NCI-H526 treated with DMSO at 0.1 percent for 48 hours (cell line): ENCODE results near the gene STAMBPL1.
A peak's percentile ranks its signal among the peaks of the same experiment; 100 is the strongest.
"Not testable (repeated sequence)": the region's sequence is repeated elsewhere in the genome, so short reads cannot be mapped to it uniquely, and the experiment has no call there.

Experiments
- DNase-seq: peaks from one replicate; lab custom pipeline; 2025; lab: John Stamatoyannopoulos, UW

Gene STAMBPL1

DNA sequence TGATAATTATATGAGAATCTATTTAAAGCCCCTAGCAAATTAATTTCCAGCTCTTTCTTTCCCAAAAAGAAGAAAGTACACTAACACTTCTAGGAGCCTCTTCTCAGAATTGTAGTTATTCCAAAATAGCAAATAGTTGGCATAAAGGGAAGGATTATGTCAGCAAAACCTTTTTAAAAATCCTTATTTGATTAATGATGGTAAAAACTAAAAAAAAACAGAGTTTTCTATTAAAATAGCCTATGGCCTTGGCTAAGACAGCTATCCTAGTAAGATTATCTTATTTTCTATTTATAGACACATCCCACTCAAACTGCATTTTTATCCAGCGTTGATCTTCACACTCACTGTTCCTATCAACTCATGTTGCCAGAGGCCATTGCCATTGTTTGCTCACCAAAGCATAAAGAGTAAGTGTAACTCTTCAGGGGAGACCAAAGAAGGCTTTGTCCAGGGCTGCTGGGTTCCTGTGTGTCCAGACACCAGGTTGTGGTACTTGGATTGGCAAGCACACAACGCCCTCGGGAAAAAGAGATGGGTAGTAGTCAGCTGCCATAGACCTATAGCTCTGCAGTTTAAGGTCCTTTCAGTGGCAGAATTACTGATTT lies 41.0 kb downstream of the STAMBPL1 start:
- DNase-seq, result no peak

GRCh38 chr10:88922041-88922440 lies 42.0 kb downstream of the STAMBPL1 start:
- DNase-seq, result no peak

DNA sequence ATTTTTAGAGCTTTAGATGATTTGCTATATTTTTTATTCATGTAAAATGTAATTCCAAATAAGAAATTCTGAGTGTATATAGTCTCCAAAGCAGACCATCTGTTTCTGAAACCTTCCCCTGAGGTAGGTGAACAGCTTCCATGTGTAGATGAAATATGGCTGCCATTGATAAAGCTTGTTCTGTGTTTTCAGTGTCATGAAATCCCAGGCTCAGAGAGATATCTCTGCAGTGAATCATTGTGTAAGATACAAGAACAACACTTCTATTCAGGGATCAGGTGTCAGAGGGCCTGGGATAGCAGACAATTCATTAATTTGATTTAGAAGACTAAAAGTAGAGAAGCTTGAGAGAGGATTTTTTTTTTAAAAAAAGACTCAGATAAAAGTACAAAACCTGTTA lies 43.5 kb downstream of the STAMBPL1 start:
- no peak for DNase-seq

DNA sequence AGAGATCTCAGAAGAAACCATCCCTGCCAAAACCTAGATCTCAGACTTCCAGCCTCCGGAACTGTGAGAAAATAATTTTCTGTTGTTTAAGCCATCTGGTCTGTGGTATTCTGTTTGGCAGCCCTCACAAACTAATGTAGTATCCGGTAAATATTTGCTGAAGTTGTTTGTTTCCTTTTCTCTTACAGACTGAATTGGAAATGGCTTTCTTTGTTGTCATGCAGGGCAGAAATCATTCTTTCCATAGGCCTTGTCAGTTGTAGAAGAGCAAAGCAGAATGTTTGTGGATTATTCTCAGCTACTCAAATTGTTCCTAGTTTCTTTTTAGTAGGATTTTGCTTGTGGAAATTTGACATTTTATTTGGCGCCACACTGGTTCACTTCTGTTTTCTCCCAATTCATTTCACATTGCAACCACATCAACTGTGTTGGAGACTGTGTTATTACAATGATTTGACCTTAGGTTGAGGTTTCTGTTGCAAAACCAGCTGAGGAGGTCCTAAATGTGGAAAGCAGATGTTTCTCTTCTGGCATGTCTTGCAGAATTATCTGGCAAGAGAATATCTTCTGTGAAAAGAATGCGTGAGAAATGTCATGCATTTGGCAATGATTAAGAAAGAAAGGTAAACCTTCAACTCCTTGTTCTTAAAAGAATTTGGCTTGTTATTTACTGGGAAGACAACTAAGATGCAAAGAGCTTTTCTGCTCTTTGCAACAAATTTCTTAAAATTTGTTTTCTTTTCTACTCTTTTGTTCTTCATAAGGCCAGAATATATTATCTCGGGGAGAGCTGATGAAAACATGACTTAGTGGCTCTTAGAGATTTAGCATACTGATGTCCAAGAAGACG lies 46.7 kb downstream of the STAMBPL1 start:
- no peak for DNase-seq

GRCh38 chr10:88927416-88927690 lies 47.3 kb downstream of the STAMBPL1 start:
- DNase-seq, result no peak

GRCh38 chr10:88928254-88928653 lies 48.2 kb downstream of the STAMBPL1 start:
- no peak for DNase-seq

GRCh38 chr10:88931548-88931947 lies 51.5 kb downstream of the STAMBPL1 start:
- no peak for DNase-seq

- DNase-seq, result not testable (repeated sequence)
Observed at GRCh38 chr10:88932029-88932428, 52.0 kb downstream of the STAMBPL1 start.

GRCh38 chr10:88932539-88933256 lies 52.7 kb downstream of the STAMBPL1 start:
- DNase-seq, result peak; percentile 60

DNA sequence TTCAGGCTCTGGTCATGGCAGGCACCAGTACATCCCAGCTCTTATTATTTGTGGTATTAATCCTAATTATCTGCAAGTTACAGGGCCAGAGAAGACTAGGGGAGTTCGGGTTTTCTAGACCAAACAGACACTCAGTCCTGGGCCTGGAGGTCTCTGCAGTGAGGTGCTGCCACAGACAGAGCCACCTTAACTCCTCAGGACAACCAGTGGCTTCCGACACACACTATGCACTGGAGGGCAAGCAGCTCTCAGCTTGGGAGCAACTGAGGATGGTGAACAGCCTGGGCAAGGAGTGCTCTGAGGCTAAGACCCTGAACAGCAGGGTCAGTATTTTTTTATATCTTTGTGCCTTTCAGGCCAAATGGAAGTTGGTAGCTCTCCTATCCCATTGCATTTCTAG lies 53.5 kb downstream of the STAMBPL1 start:
- no peak for DNase-seq

DNA sequence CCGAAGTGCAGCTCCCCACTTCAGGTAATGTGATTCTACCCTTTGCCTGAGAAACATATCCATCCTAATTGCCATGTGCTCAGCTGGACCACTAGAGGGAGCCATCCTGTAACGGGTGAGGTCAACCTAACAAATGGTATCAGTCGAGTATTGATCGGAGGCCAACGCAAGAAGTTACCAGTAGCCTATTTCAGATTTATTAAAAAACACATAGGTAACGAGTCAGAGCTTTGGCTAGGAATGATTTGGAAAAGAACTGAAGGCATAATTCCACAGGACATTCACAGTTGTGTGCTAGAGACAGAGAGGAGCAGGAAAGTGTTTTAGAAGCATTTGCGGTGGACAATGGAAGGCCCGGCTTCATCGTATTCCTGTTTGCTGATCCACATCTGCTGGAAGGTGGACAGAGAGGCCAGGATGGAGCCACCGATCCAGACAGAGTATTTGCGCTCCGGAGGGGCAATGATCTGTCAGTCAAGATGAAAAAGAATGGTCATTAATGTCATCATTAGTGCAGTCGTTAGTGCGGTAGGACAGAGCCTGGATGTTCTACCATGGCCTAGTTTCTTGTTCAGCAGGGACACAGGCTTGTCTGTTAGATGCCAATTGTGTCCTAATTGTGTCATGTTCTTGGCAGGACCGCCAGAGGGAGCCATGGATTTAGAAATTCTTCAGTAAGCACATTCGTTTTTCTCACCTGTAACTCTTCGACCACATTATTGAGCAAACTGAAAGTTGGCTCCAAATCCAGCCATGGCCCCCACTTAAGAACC lies 55.0 kb downstream of the STAMBPL1 start:
- DNase-seq, result peak; percentile 48

GRCh38 chr10:88936656-88937055 lies 56.6 kb downstream of the STAMBPL1 start:
- no peak for DNase-seq

DNA sequence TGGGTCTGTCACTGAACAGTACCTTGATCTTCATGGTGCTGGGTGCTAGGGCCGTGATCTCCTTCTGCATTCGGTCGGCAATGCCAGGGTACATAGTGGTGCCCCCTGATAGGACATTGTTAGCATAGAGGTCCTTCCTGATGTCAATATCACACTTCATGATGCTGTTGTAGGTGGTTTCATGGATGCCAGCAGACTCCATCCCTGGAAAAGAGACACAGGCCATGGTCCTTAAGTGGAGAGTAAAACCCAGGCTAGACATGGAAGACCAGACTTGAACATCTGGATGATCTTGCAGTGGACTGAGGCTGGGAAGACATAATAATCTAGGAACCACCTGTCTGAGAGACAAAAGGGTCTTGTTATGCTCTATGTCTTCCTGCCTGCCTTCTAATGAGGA lies 58.0 kb downstream of the STAMBPL1 start:
- no peak for DNase-seq

DNA sequence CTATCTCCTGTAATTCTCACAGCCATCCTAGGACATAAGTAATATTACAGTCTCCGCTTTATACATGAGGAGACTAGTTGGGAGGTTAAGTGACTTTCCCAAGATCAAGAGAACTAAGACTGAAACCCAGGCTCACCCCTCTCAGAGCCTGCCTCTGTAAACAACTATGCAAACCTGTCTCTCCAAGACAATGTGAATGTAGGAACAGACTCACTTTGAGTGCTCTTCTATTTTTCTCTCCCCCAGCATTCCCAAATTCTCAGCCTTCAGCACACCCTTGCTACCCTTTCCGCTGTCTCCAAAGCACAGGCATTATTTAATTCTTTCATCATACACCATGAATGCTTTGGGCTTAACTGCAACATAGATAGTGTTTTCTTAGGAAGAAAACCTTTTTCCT lies 58.9 kb downstream of the STAMBPL1 start:
- no peak for DNase-seq

- no peak for DNase-seq
Observed at GRCh38 chr10:88941026-88941425, 61.0 kb downstream of the STAMBPL1 start.

GRCh38 chr10:88943778-88944177 lies 63.7 kb downstream of the STAMBPL1 start:
- no peak for DNase-seq

DNA sequence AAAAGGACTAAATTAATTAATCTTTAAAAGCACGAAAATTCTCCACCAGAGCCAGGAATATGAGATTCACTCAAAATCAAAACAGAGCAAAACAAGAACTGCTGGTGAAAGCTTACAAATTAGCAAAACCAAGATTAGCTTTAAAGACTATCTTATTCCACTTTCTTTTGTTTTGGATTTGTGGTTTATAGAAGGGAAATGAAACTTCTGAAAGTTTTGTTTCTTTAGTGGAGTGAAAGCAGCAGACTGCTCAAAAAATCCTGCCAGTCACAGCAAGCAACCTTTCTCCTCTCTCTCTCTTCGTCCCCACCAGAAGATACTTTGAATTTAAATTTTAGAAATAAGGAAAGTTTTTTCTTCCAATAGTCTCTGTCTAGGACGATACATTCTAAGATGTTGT lies 64.8 kb downstream of the STAMBPL1 start:
- no peak for DNase-seq

- no peak for DNase-seq
Observed at GRCh38 chr10:88946200-88946599, 66.2 kb downstream of the STAMBPL1 start.

DNA sequence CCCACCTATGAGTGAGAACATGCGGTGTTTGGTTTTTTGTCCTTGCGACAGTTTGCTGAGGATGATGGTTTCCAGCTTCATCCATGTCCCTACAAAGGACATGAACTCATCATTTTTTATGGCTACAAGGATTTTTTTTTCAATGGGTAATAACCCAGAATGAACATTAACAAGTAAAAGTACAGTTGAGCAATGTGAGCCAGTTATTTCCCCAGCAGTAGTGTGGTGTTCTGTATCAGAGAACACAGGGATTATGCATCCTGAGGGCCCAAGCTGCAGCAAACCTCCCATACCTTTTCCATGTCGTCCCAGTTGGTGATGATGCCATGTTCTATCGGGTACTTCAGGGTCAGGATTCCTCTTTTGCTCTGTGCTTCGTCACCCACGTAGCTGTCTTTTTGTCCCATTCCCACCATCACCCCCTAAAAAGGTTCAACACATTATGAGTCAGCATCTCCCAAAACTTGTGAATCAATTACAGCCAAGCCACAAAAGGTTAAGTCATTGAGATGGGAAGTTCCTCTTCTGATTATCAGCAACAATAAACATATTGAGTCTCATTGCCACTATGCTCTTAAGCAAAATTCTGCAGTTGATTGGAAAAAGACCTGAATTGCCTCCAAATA lies 67.0 kb downstream of the STAMBPL1 start:
- DNase-seq, result no peak

DNA sequence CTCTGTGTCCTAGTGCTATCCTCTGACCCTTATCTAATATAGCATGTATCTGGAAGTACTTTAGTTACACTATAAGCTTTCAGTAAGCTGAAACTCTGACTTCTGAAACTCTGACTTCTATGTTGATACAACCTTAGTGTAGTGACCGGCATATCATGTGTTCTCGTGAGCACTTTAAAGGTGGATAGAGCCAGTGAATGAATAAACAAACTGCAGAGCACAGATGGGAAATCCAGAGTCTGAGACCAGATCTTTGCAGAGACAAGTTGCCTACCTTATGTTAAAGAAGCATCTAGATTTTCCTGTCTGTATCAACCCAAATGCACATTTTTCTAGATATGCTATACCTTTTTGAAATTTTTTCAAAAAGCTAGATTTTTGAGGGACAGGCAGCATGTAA lies 69.0 kb downstream of the STAMBPL1 start:
- no peak for DNase-seq

GRCh38 chr10:88949912-88950837 lies 70.1 kb downstream of the STAMBPL1 start:
- DNase-seq, result no peak
